ENCODE results near the gene HMGCL.

DNA sequence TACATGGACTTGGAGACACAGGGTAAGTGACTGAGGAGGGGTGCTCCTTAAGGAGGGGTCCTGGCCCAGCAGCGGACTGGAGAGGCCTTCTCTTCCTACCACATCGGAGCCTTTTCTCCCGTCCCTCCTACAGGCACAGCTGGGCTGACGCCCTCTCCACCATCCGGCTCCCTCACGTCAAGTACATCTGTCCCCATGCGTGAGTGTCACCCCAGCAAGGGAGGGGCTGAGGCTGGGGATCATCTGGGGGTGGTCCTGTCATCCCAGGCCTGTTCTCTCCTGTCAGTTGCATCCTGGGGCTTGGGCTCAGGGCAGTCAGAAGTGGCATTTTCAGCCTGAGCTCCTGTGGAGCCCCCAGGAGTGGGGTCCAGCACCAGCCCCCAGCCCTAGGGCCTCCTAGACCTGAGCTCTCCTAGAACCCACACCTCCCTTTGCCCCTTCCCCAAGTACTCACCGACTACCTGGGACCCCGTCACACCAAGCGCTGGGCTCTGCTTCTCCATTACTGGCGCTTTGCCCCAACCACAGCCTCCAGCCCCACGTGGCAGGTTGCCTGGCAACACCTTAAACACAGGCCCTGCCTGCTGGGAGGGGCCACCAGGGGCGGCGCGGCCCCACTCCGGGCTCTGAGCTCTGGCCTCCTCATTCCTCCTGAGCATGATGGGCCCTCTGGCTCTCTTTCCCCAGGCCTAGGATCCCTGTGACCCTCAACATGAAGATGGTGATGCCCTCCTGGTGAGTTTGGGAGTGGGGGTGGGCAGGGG is 32.0 kb downstream of the HMGCL start:
- TF ChIP-seq, protein P1, sequence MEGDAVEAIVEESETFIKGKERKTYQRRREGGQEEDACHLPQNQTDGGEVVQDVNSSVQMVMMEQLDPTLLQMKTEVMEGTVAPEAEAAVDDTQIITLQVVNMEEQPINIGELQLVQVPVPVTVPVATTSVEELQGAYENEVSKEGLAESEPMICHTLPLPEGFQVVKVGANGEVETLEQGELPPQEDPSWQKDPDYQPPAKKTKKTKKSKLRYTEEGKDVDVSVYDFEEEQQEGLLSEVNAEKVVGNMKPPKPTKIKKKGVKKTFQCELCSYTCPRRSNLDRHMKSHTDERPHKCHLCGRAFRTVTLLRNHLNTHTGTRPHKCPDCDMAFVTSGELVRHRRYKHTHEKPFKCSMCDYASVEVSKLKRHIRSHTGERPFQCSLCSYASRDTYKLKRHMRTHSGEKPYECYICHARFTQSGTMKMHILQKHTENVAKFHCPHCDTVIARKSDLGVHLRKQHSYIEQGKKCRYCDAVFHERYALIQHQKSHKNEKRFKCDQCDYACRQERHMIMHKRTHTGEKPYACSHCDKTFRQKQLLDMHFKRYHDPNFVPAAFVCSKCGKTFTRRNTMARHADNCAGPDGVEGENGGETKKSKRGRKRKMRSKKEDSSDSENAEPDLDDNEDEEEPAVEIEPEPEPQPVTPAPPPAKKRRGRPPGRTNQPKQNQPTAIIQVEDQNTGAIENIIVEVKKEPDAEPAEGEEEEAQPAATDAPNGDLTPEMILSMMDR (IDR thresholded peaks at IDR 0.05) = no peak
- no peak for TF ChIP-seq ZFX (IDR thresholded peaks at IDR 0.05; ENCODE audit: borderline replicate concordance)
